Measurements from ENCODE around the gene STX10.

The STX10 gene

DNA sequence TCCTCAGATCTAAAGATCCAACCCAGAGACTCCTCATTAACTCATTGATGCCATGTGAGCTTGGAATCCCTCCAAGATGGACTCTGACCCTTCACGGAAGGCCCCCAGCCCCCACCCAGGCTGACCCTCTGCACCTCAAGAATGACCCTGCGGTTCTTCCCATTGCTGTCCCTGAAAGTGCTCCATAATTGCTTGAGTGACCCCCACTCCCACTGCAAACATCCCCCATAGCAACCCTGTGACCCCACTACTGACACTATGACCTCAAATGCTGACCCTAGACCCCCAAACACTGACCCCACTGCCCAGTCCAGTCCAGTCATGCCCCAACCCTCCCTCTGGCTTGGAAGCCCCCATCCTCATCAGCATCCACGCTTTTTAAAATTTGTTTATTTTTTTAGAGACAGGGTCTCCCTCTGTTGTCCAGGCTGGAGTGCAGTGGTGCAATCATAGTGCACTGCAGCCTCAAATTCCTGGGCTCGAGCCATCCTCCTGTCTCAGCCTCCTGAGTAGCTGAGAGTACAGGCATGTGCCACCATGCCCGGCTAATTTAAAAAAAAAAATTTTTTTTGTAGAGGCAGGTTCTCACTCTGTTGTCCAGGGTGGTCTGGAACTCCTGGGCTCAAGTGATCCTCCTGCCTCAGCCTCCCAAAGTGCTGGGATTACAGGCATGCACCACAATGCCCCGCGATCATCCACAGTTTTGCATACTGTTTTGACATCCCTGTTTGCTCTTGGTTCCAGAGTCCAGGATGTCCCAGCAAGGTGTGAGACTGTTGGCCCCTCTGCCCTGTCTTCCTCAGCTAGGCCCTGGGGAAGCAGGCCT, 48.4 kb downstream of the STX10 start:
- TF ChIP-seq CTCF (IDR thresholded peaks at IDR 0.05; ENCODE audit: low read depth, low read length) = no peak
- DNase-seq (ENCODE audit: extremely low read depth, low read depth) = no peak

DNA sequence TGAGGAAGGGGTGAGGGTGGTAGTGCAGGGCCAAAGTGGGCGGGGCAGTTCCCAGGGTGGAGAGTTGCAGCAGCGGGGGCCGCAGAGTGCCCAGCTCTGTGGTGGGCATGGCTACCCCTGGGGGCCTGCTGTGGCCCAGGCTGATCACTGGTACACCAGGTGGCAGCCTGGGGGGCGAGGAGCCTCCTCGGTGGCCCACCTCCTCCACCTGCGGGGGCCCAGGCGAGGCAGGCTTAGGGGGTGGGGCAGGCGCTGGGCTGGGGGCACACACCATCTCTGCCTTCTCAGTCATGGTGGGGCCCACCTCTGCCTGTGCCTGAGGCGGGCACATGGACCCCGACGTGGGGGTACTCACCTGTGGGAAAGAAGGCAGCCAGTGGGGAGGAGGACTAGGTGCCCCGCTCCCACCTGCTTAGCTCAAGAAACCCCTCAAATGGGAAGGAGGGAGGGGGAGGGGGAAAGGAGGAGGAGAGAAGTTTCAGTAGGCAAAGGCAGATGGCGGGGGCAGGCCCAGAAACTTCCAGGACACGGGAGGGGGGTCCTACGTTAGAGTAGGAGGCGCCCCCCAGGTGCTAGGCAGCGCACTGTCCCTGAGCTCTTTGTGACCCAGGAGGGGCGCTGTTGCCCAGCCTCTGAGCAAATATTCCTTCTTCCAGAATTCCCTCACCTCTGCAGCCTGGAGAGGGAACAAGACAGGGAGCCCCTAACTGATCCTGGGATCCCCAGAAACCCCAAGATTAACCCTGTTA, 49.2 kb downstream of the STX10 start:
- no peak for DNase-seq (ENCODE audit: extremely low read depth, low read depth)
- peak; percentile 23 for TF ChIP-seq CTCF (IDR thresholded peaks at IDR 0.05; ENCODE audit: low read depth, low read length)

DNA sequence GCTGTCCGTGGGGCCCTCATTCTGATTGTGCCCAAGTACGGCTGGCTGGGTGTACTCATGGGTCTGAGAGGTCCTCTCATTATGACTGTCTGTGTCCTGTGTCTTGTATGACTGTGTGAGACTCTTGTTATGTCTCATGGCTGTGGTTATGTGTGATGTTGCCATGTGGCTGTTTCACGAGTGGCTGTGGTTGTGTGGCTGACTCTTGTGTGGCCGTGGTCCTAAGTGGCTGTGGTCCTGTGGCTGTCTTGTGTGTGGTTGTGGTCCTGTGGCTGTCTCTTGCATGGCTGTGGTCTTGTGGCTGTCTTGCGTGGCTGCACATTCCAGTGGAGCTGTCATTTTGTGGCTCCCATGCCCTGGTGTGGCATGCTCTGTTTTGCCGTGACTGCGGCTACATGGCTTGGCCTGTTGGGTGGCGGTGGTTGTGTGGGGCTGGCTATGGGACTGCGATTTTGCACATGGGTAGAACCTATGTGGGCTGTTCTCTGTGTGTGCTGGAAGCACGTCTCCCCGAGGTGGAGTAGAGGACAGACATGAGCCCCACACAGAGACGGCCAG, 50.1 kb downstream of the STX10 start:
- DNase-seq (ENCODE audit: extremely low read depth, low read depth) = no peak
- no peak for TF ChIP-seq CTCF (IDR thresholded peaks at IDR 0.05; ENCODE audit: low read depth, low read length)

GRCh38 chr19:13099073-13099999, 50.8 kb downstream of the STX10 start:
- DNase-seq (ENCODE audit: extremely low read depth, low read depth) = no peak
- no peak for TF ChIP-seq CTCF (IDR thresholded peaks at IDR 0.05; ENCODE audit: low read depth, low read length)

DNA sequence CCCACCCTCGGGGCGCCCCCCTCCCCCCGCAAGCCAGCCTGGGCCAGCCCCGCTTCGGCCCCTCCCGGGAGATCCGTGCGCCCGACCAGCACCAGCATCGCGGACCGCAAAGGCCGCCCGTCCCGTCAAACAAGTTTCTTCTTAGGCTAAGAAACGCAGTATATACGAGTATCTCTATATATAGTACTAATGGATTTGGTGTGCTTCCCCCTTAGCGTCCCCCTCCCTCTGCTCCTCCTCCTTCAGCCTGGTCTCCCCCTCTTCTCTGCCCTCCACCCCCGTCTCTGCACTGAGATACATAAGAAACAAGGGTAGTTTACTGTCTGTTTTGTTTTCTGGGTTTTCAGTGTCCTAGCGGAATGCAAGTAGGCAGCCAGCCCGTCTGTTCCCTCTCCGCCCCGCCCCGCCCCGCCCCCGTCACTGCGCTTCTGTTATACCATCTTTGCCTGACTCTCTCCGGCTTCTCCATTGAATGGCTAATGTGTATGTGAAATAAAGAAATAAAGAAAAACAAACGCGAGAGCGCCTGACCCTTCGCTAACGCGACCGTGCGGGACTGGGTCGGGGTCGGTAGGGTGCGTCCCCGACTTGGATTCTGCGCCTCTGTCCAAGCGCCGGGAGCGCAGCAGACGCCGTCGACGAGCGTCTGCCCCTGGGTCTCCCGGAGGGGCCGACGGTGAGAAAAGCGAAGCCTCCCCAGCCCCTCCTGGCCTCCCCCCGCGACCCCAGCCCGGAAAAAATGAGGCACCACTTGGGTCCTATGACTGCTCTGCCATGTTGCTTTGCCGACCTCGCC, 51.7 kb downstream of the STX10 start:
- DNase-seq (ENCODE audit: extremely low read depth, low read depth) = no peak
- no peak for TF ChIP-seq CTCF (IDR thresholded peaks at IDR 0.05; ENCODE audit: low read depth, low read length)

DNA sequence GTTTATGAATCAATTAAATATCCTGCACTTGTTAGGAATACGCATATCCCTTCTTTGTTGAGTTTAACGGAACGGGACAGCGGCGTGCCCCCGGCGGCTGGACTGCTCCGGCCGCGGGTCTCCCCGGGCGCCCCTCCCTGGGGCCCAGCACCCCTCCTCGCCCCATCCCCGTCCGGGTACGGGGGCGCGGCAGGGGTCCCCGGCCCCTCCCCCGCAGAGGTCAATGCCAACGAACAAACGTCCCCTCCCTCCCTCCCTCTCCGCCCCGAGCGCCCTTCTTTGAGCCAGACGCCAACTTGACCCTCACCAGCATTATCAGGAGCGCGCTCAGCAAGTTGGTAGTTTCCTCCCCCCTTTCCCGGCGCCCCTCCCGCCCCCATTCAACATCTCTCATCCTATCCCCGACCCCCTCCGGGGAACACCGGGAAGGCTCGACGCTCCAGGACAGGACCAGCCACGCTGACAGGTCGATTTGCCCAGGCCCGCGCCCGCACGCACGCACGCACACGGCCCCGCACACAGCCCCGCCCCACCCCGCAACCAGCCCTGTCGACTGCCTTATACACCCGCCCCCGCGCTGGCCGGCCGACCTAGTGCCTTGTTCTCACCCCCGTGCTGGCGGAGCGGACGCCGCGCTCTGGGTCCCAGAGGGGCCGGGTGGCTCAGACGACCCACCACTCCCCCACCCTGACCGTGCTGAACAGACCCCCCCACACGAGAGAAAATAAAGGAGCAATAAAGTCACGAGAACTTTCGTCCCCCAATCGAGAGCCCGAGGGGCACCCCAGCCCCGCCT, 52.5 kb downstream of the STX10 start:
- TF ChIP-seq CTCF (IDR thresholded peaks at IDR 0.05; ENCODE audit: low read depth, low read length) = no peak

More for the DNA sequence above, 52.5 kb downstream of the STX10 start:
- no peak for DNase-seq (ENCODE audit: extremely low read depth, low read depth)

Measured in AG09319 (cell line).